Smooth muscle cell of trachea (primary cell): ENCODE measurements around the gene APOBR. TPM values are rescaled to one million over a fixed set of nuclear protein-coding genes. Genes with fewer than 3 reads are reported as not detected.

Source experiments
- total RNA-seq: library from RNA; depleted of rRNA; stranded (reverse); fragments of >200 nt; gene quantifications from 2 replicates; pipeline ENCODE4 v1.2.1, GENCODE V29; 2014

Gene APOBR
- total RNA-seq = not detected in 2 replicates

GRCh38 chr16:28494121-28494851 lies at the start of gene APOBR:
Gene APOBR, plus strand, starts transcription at chr16:28494643. Its CDS starts 39 bp downstream, at chr16:28494682.

GRCh38 chr16:28491970-28492474 lies 2.4 kb upstream of the APOBR start, which contains the start of gene CLN3:
Gene CLN3, minus strand, starts transcription at chr16:28492074. Its CDS starts 315 bp downstream, at chr16:28491759.

GRCh38 chr16:28538733-28539596 lies 44.5 kb downstream of the APOBR start, which contains the start of gene NUPR1:
Gene NUPR1, minus strand, starts transcription at chr16:28538974. Its CDS starts 67 bp downstream, at chr16:28538907.

Other genes starting within 250 kb of the APOBR start
- under 0.01 TPM in 1 of 2 replicates, not detected in the other for gene SBK1, start 202.1 kb upstream of the APOBR start, total RNA-seq
- gene NPIPB6, start 131.1 kb upstream of the APOBR start, total RNA-seq = 1.3 and 6.1 TPM in 2 replicates
- gene EIF3CL, start 90.8 kb upstream of the APOBR start, total RNA-seq = 133 and 198 TPM in 2 replicates
- not detected in 2 replicates for gene NPIPB7, start 22.3 kb upstream of the APOBR start, total RNA-seq
- gene CLN3, start 2.6 kb upstream of the APOBR start, total RNA-seq = 17.7 and 28.6 TPM in 2 replicates
- gene IL27, start 12.2 kb downstream of the APOBR start, total RNA-seq = not detected in 2 replicates
- 14.7 and 20.8 TPM in 2 replicates for gene NUPR1, start 44.3 kb downstream of the APOBR start, total RNA-seq
- 6.0 and 11.2 TPM in 2 replicates for gene SGF29, start 59.3 kb downstream of the APOBR start, total RNA-seq
- 0.15 TPM in 1 of 2 replicates, not detected in the other for gene SULT1A2, start 102.4 kb downstream of the APOBR start, total RNA-seq
- gene SULT1A1, start 115.4 kb downstream of the APOBR start, total RNA-seq = 0.58 and 3.8 TPM in 2 replicates
- gene NPIPB8, start 143.4 kb downstream of the APOBR start, total RNA-seq = 0.15 TPM in 1 of 2 replicates, not detected in the other
- gene EIF3C, start 216.8 kb downstream of the APOBR start, total RNA-seq = 116 and 191 TPM in 2 replicates